Neural cell (in vitro differentiated cells): ENCODE measurements around the gene FBRS.

ENCODE experiments used
- CTCF ChIP-seq: fragments of 450-650 bp; IDR thresholded peaks from 2 replicates; pipeline ENCODE4 v1.5.1; 2014; ENCODE audit warnings: antibody characterized with exemption, mild to moderate bottlenecking, moderate library complexity; ENCODE audit not compliant: poor library complexity, severe bottlenecking
- EP300 ChIP-seq: fragments of 450-650 bp; conservative IDR thresholded peaks from 2 replicates; pipeline ENCODE4 v1.6.1; 2014; ENCODE audit warnings: antibody characterized with exemption, mild to moderate bottlenecking, moderate library complexity; ENCODE audit not compliant: poor library complexity, severe bottlenecking
- EZH2 ChIP-seq: fragments of 200-600, 300-800 bp; shearing (Covaris generic), sonication (generic); IDR thresholded peaks from 2 replicates; pipeline ENCODE4 v1.6.1; 2014; ENCODE audit warnings: antibody characterized with exemption, low read length, borderline replicate concordance, mild to moderate bottlenecking; ENCODE audit not compliant: insufficient read depth, poor library complexity, severe bottlenecking
- MXI1 ChIP-seq: fragments of 450-650 bp; conservative IDR thresholded peaks from 2 replicates; pipeline ENCODE4 v1.6.1; 2014; ENCODE audit warnings: antibody characterized with exemption, mild to moderate bottlenecking; ENCODE audit not compliant: poor library complexity, severe bottlenecking
- POLR2AphosphoS5 ChIP-seq: IDR thresholded peaks from 2 replicates; pipeline ENCODE4 v1.6.1; 2012
- RAD21 ChIP-seq: fragments of 450-650 bp; conservative IDR thresholded peaks from 2 replicates; pipeline ENCODE4 v1.6.1; 2014; ENCODE audit warnings: antibody characterized with exemption, mild to moderate bottlenecking, moderate library complexity
- REST ChIP-seq: IDR thresholded peaks from 2 replicates; pipeline ENCODE4 v1.6.1; 2012; ENCODE audit warnings: borderline replicate concordance
- TAF1 ChIP-seq: IDR thresholded peaks from 2 replicates; pipeline ENCODE4 v1.6.1; 2012; ENCODE audit warnings: low read depth

- no peak for TF ChIP-seq CTCF
- TF ChIP-seq EZH2, result no peak
- TF ChIP-seq POLR2AphosphoS5, result no peak
- no peak for TF ChIP-seq EP300
- TF ChIP-seq MXI1, result no peak
- TF ChIP-seq TAF1, result no peak
- TF ChIP-seq RAD21, result no peak
- no peak for TF ChIP-seq REST
Observed at GRCh38 chr16:30697264-30698138, 39.3 kb downstream of the FBRS start.
